K562 (cell line): ENCODE data around the gene STOX1. TPM values are rescaled to one million over a fixed set of nuclear protein-coding genes. Genes with fewer than 3 reads are reported as not detected.

Source experiments
- DACH1 ChIP-seq: fragments of 450-650 bp; IDR thresholded peaks from 2 replicates; pipeline ENCODE4 v1.6.1; 2018; ENCODE audit not compliant: partially characterized antibody
- IFI16 ChIP-seq: fragments of 250-450 bp; sonication (Bioruptor Pico); IDR thresholded peaks from 2 replicates; pipeline ENCODE4 v2.1.2; 2022; ENCODE audit warnings: mild to moderate bottlenecking, inconsistent platforms
- NCOA1 ChIP-seq: fragments of 450-650 bp; IDR thresholded peaks from 2 replicates; pipeline ENCODE4 v1.6.1; 2016; ENCODE audit warnings: low read depth
- NR2C1 ChIP-seq, 2 experiments: fragments of 450-650 bp; IDR thresholded peaks; 2 replicates each; pipeline ENCODE4 v1.6.1; 2017; ENCODE audit warnings: mild to moderate bottlenecking in 2 of 2, antibody characterized with exemption in 1 of 2, inconsistent platforms in 1 of 2, missing compliant biosample characterization in 1 of 2, missing genetic modification characterization in 1 of 2
- POLR2AphosphoS2 ChIP-seq: IDR thresholded peaks from 2 replicates; pipeline ENCODE4 v1.6.1; 2012; ENCODE audit warnings: low read length, improper control_type of control experiment
- PYGO2 ChIP-seq: fragments of 450-650 bp; IDR thresholded peaks from 2 replicates; pipeline ENCODE4 v1.6.1; 2016; ENCODE audit warnings: mild to moderate bottlenecking, missing genetic modification characterization, moderate library complexity, missing compliant biosample characterization
- SMARCC2 ChIP-seq: fragments of 450-650 bp; IDR thresholded peaks from 2 replicates; pipeline ENCODE4 v1.6.1; 2017; ENCODE audit warnings: antibody characterized with exemption, moderate library complexity, mild to moderate bottlenecking, low read depth
- TAF1 ChIP-seq: IDR thresholded peaks from 2 replicates; pipeline ENCODE4 v1.6.1; 2011; ENCODE audit warnings: mild to moderate bottlenecking, low read length, moderate library complexity; ENCODE audit not compliant: insufficient read depth, control insufficient read depth, severe bottlenecking; ENCODE audit errors: extremely low read depth
- THRAP3 ChIP-seq: fragments of 450-650 bp; IDR thresholded peaks from 2 replicates; pipeline ENCODE4 v1.6.1; 2016; ENCODE audit warnings: mild to moderate bottlenecking, inconsistent platforms, borderline replicate concordance
- ZC3H4 ChIP-seq: sonication (generic); formaldehyde crosslinking; IDR thresholded peaks from 2 replicates; pipeline ENCODE4 v1.9.0; 2021; ENCODE audit warnings: missing genetic modification reagents, borderline replicate concordance
- polyA plus RNA-seq, 8 experiments: library from polyadenylated mRNA; depleted of rRNA in 4 of 8; stranded (reverse) in 5 of 8; unstranded in 3 of 8; fragments of >200 nt; fragmentation: Nextera tagmentation in 2 of 8; fragmentation: Illumina TruSeq in 1 of 8; extraction: Ambion mirVana in 2 of 8; extraction: Trizol in 1 of 8; gene quantifications; 2 replicates each; pipeline versions ENCODE4 v1.2.1 to v1.2.3, GENCODE V29; 2011 to 2014; ENCODE audit warnings: inconsistent platforms in 1 of 8, missing spikeins in 1 of 8
- total RNA-seq, 7 experiments: library from RNA; depleted of rRNA in 6 of 7; stranded (reverse); fragments of >200 nt in 6 of 7; fragmentation: Illumina TruSeq in 2 of 7; extraction: Trizol in 2 of 7; gene quantifications; 2 replicates each; pipeline versions ENCODE4 v1.2.1 to v1.2.3, GENCODE V29; 2011 to 2021; ENCODE audit warnings: low replicate concordance in 1 of 7
- TF ChIP-seq, protein P1 (sequence below): fragments of 450-650 bp; conservative IDR thresholded peaks from 2 replicates; pipeline ENCODE4 v1.6.1; 2016; ENCODE audit warnings: missing genetic modification characterization, low read depth, mild to moderate bottlenecking, control low read depth, missing compliant biosample characterization
- TF ChIP-seq, protein P2 (sequence below): sonication (generic); formaldehyde crosslinking; IDR thresholded peaks from 2 replicates; pipeline ENCODE4 v1.8.0; 2022; ENCODE audit warnings: mild to moderate bottlenecking, low read depth, missing genetic modification reagents
- TF ChIP-seq, protein P3 (sequence below): fragments of 250-450 bp; sonication (Bioruptor Pico); IDR thresholded peaks from 2 replicates; pipeline ENCODE4 v1.5.0; 2021
- TF ChIP-seq, protein P4 (sequence below), 2 experiments: IDR thresholded peaks; 2 replicates each; pipeline ENCODE4 v1.6.1; 2011; ENCODE audit warnings: borderline replicate concordance in 1 of 2, control low read depth in 1 of 2, low read depth in 1 of 2, low read length in 1 of 2, mild to moderate bottlenecking in 1 of 2, mixed read lengths in 1 of 2, moderate library complexity in 1 of 2; ENCODE audit not compliant: insufficient read depth in 1 of 2, insufficient read length in 1 of 2, poor library complexity in 1 of 2, severe bottlenecking in 1 of 2; ENCODE audit errors: extremely low read depth in 1 of 2
- TF ChIP-seq, protein P5 (sequence below): fragments of 250-450 bp; sonication (Bioruptor Pico); IDR thresholded peaks from 2 replicates; pipeline ENCODE4 v1.4.0; 2020

The STOX1 gene
- total and polyA plus RNA-seq, 9 of the 15 experiments (the other 6 are each of a cell fraction or from before 2014, with no cell fraction given): 0.09 to 0.87 (median 0.29) TPM

DNA sequence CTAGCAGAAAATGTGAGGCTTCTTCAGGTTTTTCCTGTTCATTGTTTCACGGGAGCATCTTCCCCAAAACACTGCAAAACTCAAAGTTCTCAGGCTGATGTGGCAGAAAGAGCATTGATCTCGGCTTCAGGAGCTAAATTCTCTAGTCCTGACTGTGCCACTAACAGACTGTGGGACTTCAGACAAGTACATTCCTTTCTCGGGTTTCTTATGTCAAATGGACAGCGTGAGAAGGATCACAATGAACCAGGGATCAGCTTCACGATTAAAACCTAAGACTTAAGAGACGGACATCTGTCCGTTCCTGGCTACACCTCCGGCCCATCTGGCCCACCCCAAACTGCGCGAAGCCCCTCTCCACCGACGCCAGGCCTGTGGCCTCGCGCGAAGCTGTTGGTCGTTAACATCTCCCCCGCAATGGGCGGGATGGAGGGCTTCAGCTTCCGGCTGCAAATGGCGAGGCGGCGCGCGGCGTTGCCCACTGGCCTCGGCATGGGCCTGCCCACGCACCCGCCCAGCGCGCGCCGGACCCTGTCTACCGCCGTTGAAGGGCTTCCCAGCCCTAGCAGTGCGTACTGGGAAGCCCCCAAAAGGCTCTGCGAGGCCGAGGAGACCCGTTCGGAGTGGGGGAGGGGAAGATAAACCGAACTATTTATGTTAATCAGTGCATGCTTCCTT is 73.2 kb downstream of the STOX1 start (continued):
- TF ChIP-seq NR2C1 (IDR thresholded peaks at IDR 0.05) (no peak), NR2C1 (tag; IDR thresholded peaks at IDR 0.05) (no peak; the same call in 1 of the 2 replicates), SMARCC2 (peak; percentile 35; the same call in 1 of the 2 replicates), IFI16 (0 out of 2 replicates have a peak, but pooled peaks have one; percentile 61), PYGO2 (tag) (no peak), THRAP3 (0 out of 2 replicates have a peak, but pooled peaks have one; percentile 47), NCOA1 (peak; percentile 60; the same call in 1 of the 2 replicates), POLR2AphosphoS2 (no peak), DACH1 (no peak), TAF1 (peak; percentile 96), ZC3H4 (no peak)
- TF ChIP-seq, protein P1, sequence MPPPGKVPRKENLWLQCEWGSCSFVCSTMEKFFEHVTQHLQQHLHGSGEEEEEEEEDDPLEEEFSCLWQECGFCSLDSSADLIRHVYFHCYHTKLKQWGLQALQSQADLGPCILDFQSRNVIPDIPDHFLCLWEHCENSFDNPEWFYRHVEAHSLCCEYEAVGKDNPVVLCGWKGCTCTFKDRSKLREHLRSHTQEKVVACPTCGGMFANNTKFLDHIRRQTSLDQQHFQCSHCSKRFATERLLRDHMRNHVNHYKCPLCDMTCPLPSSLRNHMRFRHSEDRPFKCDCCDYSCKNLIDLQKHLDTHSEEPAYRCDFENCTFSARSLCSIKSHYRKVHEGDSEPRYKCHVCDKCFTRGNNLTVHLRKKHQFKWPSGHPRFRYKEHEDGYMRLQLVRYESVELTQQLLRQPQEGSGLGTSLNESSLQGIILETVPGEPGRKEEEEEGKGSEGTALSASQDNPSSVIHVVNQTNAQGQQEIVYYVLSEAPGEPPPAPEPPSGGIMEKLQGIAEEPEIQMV (tag): no peak
- TF ChIP-seq, protein P2, sequence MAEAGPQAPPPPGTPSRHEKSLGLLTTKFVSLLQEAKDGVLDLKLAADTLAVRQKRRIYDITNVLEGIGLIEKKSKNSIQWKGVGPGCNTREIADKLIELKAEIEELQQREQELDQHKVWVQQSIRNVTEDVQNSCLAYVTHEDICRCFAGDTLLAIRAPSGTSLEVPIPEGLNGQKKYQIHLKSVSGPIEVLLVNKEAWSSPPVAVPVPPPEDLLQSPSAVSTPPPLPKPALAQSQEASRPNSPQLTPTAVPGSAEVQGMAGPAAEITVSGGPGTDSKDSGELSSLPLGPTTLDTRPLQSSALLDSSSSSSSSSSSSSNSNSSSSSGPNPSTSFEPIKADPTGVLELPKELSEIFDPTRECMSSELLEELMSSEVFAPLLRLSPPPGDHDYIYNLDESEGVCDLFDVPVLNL (CRISPR knock-in tag): peak; percentile 43; the same call in 1 of the 2 replicates
- TF ChIP-seq, protein P3, sequence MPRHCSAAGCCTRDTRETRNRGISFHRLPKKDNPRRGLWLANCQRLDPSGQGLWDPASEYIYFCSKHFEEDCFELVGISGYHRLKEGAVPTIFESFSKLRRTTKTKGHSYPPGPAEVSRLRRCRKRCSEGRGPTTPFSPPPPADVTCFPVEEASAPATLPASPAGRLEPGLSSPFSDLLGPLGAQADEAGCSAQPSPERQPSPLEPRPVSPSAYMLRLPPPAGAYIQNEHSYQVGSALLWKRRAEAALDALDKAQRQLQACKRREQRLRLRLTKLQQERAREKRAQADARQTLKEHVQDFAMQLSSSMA: peak; percentile 96; the same call in 1 of the 2 replicates
- TF ChIP-seq, protein P4, sequence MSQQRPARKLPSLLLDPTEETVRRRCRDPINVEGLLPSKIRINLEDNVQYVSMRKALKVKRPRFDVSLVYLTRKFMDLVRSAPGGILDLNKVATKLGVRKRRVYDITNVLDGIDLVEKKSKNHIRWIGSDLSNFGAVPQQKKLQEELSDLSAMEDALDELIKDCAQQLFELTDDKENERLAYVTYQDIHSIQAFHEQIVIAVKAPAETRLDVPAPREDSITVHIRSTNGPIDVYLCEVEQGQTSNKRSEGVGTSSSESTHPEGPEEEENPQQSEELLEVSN (IDR thresholded peaks at IDR 0.05; ENCODE audit: borderline replicate concordance in 1 of 2, extremely low read depth in 1 of 2, insufficient read depth in 1 of 2, insufficient read length in 1 of 2, low read depth in 1 of 2, low read length in 1 of 2, poor library complexity in 1 of 2, severe bottlenecking in 1 of 2): peak; percentile 98 to 99
- TF ChIP-seq, protein P5, sequence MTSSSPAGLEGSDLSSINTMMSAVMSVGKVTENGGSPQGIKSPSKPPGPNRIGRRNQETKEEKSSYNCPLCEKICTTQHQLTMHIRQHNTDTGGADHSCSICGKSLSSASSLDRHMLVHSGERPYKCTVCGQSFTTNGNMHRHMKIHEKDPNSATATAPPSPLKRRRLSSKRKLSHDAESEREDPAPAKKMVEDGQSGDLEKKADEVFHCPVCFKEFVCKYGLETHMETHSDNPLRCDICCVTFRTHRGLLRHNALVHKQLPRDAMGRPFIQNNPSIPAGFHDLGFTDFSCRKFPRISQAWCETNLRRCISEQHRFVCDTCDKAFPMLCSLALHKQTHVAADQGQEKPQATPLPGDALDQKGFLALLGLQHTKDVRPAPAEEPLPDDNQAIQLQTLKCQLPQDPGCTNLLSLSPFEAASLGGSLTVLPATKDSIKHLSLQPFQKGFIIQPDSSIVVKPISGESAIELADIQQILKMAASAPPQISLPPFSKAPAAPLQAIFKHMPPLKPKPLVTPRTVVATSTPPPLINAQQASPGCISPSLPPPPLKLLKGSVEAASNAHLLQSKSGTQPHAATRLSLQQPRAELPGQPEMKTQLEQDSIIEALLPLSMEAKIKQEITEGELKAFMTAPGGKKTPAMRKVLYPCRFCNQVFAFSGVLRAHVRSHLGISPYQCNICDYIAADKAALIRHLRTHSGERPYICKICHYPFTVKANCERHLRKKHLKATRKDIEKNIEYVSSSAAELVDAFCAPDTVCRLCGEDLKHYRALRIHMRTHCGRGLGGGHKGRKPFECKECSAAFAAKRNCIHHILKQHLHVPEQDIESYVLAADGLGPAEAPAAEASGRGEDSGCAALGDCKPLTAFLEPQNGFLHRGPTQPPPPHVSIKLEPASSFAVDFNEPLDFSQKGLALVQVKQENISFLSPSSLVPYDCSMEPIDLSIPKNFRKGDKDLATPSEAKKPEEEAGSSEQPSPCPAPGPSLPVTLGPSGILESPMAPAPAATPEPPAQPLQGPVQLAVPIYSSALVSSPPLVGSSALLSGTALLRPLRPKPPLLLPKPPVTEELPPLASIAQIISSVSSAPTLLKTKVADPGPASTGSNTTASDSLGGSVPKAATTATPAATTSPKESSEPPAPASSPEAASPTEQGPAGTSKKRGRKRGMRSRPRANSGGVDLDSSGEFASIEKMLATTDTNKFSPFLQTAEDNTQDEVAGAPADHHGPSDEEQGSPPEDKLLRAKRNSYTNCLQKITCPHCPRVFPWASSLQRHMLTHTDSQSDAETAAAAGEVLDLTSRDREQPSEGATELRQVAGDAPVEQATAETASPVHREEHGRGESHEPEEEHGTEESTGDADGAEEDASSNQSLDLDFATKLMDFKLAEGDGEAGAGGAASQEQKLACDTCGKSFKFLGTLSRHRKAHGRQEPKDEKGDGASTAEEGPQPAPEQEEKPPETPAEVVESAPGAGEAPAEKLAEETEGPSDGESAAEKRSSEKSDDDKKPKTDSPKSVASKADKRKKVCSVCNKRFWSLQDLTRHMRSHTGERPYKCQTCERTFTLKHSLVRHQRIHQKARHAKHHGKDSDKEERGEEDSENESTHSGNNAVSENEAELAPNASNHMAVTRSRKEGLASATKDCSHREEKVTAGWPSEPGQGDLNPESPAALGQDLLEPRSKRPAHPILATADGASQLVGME: 0 out of 2 replicates have a peak, but pooled peaks have one; percentile 42
